Stomach (tissue), 4 donors: Measurements from ENCODE around the gene ITPR2.
"Not testable (repeated sequence)": the region's sequence is repeated elsewhere in the genome, so short reads cannot be mapped to it uniquely, and the experiment has no call there.

ENCODE experiments used
- CTCF ChIP-seq, 7 experiments: fragments of 450-650 bp in 4 of 7; fragments of 200-600 bp in 3 of 7; sonication (generic) in 3 of 7; IDR thresholded peaks; one replicate each; pipeline ENCODE4 v1.5.1; 2016 to 2019; ENCODE audit warnings: antibody characterized with exemption in 7 of 7, control low read depth in 2 of 7, mild to moderate bottlenecking in 1 of 7
- POLR2AphosphoS5 ChIP-seq, 3 donors: sonication (generic); formaldehyde crosslinking; IDR thresholded peaks; one replicate each; pipeline ENCODE4 v1.6.1; 2016; ENCODE audit warnings: antibody characterized with exemption in 3 of 3

GRCh38 chr12:26314103-26314502 is 518.9 kb downstream of the ITPR2 start:
- TF ChIP-seq CTCF, POLR2AphosphoS5 (IDR thresholded peaks at IDR 0.05): not testable (repeated sequence)
